Pulmonary artery endothelial cell (primary cell): Measurements from ENCODE around the gene E2F4. TPM values are rescaled to one million over a fixed set of nuclear protein-coding genes. Genes with fewer than 3 reads are reported as not detected.
A peak's percentile ranks its signal among the peaks of the same experiment; 100 is the strongest.

ENCODE experiments used
- DNase-seq: peaks from one replicate; pipeline ENCODE4 v3.0.0-alpha.2; 2011; ENCODE audit warnings: low read depth, low spot score
- total RNA-seq: library from RNA; depleted of rRNA; stranded (reverse); fragments of >200 nt; gene quantifications from 2 replicates; pipeline ENCODE4 v1.2.3, GENCODE V29; 2014

Gene E2F4
- total RNA-seq, 1 donor from 2014 or later = 68.3 TPM

GRCh38 chr16:67247192-67248072 lies 55.5 kb downstream of the E2F4 start, which contains the start of gene FHOD1:
Gene FHOD1, minus strand, starts transcription at chr16:67247481. Its CDS starts 71 bp downstream, at chr16:67247410.
- peak; percentile 84 for DNase-seq

GRCh38 chr16:67248073-67248400 lies 56.1 kb downstream of the E2F4 start:
- DNase-seq = no peak

Other genes with a start within 250 kb of the E2F4 start
- gene CES3, start 230.9 kb upstream of the E2F4 start, total RNA-seq = not detected in 2 replicates
- gene CES4A, start 203.6 kb upstream of the E2F4 start, total RNA-seq = 0.59 and 0.85 TPM in 2 replicates
- 86.0 and 148 TPM in 2 replicates for gene CBFB, start 163.0 kb upstream of the E2F4 start, total RNA-seq
- gene PHAF1, start 82.2 kb upstream of the E2F4 start, total RNA-seq = 14.2 and 18.3 TPM in 2 replicates
- gene B3GNT9, start 41.2 kb upstream of the E2F4 start, total RNA-seq = 6.0 and 6.1 TPM in 2 replicates
- gene TRADD, start 32.2 kb upstream of the E2F4 start, total RNA-seq = 12.7 and 18.0 TPM in 2 replicates
- gene FBXL8, start 32.2 kb upstream of the E2F4 start, total RNA-seq = 2.9 and 5.9 TPM in 2 replicates
- gene HSF4, start 27.4 kb upstream of the E2F4 start, total RNA-seq = 0.13 and 0.95 TPM in 2 replicates
- gene NOL3, start 21.6 kb upstream of the E2F4 start, total RNA-seq = 9.1 and 10.6 TPM in 2 replicates
- gene MATCAP1, start 8.2 kb upstream of the E2F4 start, total RNA-seq = 11.7 and 12.8 TPM in 2 replicates
- gene EXOC3L1, start 2.0 kb upstream of the E2F4 start, total RNA-seq = 1.1 and 2.2 TPM in 2 replicates
- gene ELMO3, start 7.0 kb downstream of the E2F4 start, total RNA-seq = 0.53 and 1.4 TPM in 2 replicates
- gene TMEM208, start 35.0 kb downstream of the E2F4 start, total RNA-seq = 27.5 and 30.0 TPM in 2 replicates
- 22.1 and 27.0 TPM in 2 replicates for gene FHOD1, start 55.3 kb downstream of the E2F4 start, total RNA-seq
- 0.99 and 1.3 TPM in 2 replicates for gene SLC9A5, start 56.8 kb downstream of the E2F4 start, total RNA-seq
- 33.2 and 51.5 TPM in 2 replicates for gene PLEKHG4, start 87.4 kb downstream of the E2F4 start, total RNA-seq
- gene KCTD19, start 134.6 kb downstream of the E2F4 start, total RNA-seq = 0.28 and 0.33 TPM in 2 replicates
- gene LRRC36, start 134.7 kb downstream of the E2F4 start, total RNA-seq = 0.32 and 0.92 TPM in 2 replicates
- 0.18 and 0.20 TPM in 2 replicates for gene TPPP3, start 201.3 kb downstream of the E2F4 start, total RNA-seq
- gene ZDHHC1, start 224.3 kb downstream of the E2F4 start, total RNA-seq = 4.0 and 7.8 TPM in 2 replicates
- not detected in 2 replicates for gene HSD11B2, start 239.0 kb downstream of the E2F4 start, total RNA-seq